Measurements from ENCODE around the gene DRP2.
A peak's percentile ranks its signal among the peaks of the same experiment; 100 is the strongest.
"Not testable (repeated sequence)": the region's sequence is repeated elsewhere in the genome, so short reads cannot be mapped to it uniquely, and the experiment has no call there.

DRP2 gene

GRCh38 chrX:101231080-101231479 lies 11.5 kb downstream of the DRP2 start:
- DNase-seq: no peak
- intact Hi-C loops (cut with DNase I): no loop called here

GRCh38 chrX:101232316-101232715 lies 12.7 kb downstream of the DRP2 start:
- intact Hi-C loops (cut with DNase I): no loop called here
- no peak for DNase-seq

- DNase-seq: no peak
- intact Hi-C loops (cut with DNase I): no loop called here
Observed at GRCh38 chrX:101237041-101237440, 17.5 kb downstream of the DRP2 start.

DNA sequence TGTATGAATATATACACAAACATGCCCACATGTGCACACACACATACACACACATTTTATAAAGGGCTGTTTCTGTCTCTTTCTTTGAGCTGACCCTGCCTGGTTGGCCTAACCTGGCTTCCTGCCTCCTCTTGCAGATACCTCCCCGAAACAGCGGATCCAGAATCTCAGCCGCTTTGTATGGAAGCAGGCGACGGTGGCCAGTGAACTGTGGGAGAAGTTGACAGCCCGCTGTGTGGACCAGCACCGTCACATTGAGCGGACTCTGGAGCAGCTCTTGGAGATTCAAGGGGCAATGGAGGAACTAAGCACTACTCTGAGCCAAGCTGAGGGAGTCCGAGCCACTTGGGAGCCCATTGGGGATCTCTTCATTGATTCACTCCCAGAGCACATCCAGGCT lies 21.9 kb downstream of the DRP2 start:
- intact Hi-C loops (cut with DNase I): no loop called here
- DNase-seq: no peak

- DNase-seq: no peak
- intact Hi-C loops (cut with DNase I): no loop called here
Observed at GRCh38 chrX:101252634-101253033, 33.0 kb downstream of the DRP2 start.

DNA sequence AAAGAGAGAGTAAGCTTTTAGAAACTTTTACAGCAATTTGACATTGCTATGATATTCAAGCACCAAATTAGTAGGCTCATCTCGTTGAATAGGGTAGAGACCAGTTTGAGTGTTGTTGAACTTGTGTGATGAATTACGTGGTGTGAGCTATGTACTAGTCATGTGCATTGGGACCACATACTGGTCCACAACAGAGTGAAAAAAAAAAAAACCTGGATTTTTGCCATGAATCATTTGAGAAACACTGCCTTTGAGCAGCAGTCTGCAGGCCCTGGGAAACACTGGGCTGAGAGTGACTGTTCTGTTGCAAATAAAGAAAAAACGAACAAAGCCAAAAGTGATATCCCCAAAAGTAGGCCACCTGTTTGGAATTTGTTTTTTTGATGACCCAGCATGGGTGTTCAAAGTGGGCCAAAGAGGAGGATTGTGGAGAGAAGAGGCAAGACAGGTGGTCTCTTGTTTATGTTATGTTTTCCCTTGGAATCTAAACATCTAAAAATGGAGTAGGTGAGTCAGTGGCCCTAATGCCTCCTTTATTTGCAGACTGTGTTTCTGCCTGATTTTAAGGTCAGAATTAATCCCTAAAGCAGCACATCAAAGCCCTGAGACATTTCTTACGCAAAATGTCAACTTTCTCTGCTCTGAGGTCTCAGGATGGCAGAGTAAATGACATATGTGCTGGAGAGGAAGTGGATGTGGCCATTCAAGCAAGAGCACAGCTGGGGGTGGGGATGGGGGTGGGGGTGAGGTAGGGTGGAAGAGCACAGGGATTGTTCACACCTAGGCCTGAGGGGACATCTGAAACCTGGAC lies 38.1 kb downstream of the DRP2 start:
- DNase-seq: no peak
- intact Hi-C loops (cut with DNase I): no loop called here

DNA sequence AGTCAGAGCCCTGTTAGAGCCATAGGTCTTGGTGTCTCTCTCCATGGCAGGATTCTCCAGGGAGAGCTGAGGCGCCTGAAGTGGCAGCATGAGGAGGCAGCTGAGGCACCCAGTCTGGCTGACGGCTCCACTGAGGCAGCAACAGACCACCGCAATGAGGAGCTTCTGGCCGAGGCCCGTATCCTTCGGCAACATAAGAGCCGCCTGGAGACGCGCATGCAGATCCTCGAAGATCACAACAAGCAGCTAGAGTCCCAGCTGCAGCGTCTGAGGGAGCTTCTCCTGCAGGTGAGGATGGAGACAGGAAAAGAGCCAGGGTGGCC lies 38.6 kb downstream of the DRP2 start:
- intact Hi-C loops (cut with DNase I): no loop called here
- no peak for DNase-seq

- intact Hi-C loops (cut with DNase I): no loop called here
- peak in 2 of 42 donors; percentile 13 to 40 for DNase-seq
Observed at GRCh38 chrX:101260435-101260834, 40.8 kb downstream of the DRP2 start.

- intact Hi-C loops (cut with DNase I): no loop called here
Observed at GRCh38 chrX:101262590-101262989, 43.0 kb downstream of the DRP2 start.

GRCh38 chrX:101263766-101264165 lies 44.2 kb downstream of the DRP2 start:
- no peak for DNase-seq
- intact Hi-C loops (cut with DNase I): no loop called here

More at GRCh38 chrX:101262590-101262989, 43.0 kb downstream of the DRP2 start:
- DNase-seq: no peak

GRCh38 chrX:101265869-101266428 lies 46.4 kb downstream of the DRP2 start:
- DNase-seq: peak in 23 of 42 donors; percentile 2 to 57 (median 24)
- intact Hi-C loops (cut with DNase I): no loop called here

DNA sequence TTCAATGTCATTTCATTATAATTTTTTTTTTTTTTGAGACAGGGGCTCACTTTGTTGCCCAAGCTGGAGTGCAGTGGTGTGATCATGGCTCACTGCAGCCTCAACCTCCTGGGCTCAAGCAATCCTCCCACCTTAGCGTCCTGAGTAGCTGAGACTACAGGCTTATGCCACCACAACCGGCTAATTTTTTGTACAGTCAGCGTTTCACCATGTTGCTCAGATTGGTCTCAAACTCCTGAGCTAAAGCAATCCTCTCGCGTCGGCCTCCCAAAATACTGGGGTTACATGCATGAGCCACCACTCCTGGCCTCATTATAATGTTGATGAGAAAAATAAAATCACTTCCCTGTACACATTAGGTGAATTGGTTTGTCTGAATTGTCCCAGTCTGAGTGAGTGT lies 54.6 kb downstream of the DRP2 start:
- DNase-seq: no peak
- intact Hi-C loops (cut with DNase I): no loop called here

GRCh38 chrX:101276238-101276637 lies 56.7 kb downstream of the DRP2 start:
- DNase-seq: no peak
- intact Hi-C loops (cut with DNase I): no loop called here

- intact Hi-C loops (cut with DNase I): no loop called here
- DNase-seq: peak in 8 of 42 donors; percentile 13 to 51 (median 24)
Observed at GRCh38 chrX:101287402-101287801, 67.8 kb downstream of the DRP2 start.

GRCh38 chrX:101290957-101291603 lies 71.5 kb downstream of the DRP2 start, which contains the start of gene TAF7L:
Gene TAF7L, minus strand, starts transcription at chrX:101291334. Its CDS starts 3,791 bp downstream, at chrX:101287543.
- intact Hi-C loops (cut with DNase I): no loop called here
- DNase-seq: no peak

- intact Hi-C loops (cut with DNase I): not testable (repeated sequence)
Observed at GRCh38 chrX:101295603-101296002, 76.0 kb downstream of the DRP2 start.

GRCh38 chrX:101303790-101304189 lies 84.2 kb downstream of the DRP2 start:
- no peak for DNase-seq
- intact Hi-C loops (cut with DNase I): no loop called here

More at GRCh38 chrX:101295603-101296002, 76.0 kb downstream of the DRP2 start:
- not testable (repeated sequence) for DNase-seq
